ENCODE data around the gene LRP1.
A peak's percentile ranks its signal among the peaks of the same experiment; 100 is the strongest.
"Not testable (repeated sequence)": the region's sequence is repeated elsewhere in the genome, so short reads cannot be mapped to it uniquely, and the experiment has no call there.

Gene LRP1

GRCh38 chr12:57112492-57113294 is 15.6 kb upstream of the LRP1 start:
- DNase-seq, result no peak

GRCh38 chr12:57116580-57117281 is 11.6 kb upstream of the LRP1 start:
- DNase-seq, result no peak

DNA sequence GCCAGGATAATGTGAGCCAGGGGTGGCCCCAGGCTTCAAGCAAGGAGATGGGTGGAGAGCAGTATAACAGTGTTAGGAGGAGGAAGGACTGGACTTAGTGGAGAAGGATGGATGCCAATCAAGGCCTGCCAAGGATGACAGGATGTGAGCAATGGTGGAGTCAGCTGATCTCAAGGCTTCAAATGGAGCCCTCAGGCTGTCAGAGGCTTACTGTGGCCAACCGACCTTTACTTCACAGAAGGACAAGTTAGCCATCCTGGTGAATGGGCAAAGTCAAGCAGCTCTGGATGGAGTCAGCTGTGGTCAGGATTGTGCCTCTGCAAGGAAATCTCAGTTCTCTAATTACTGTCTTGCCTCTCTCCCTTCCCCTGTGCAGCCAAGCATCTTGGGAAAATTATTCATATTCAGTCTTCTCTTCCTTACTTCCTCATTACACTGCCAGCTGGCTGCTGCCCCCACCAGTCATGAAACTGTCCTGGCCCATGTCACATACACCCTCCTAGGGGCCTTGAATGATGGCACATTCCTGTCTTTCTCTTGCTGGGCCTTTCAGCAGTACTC is 9.5 kb upstream of the LRP1 start:
- no peak for DNase-seq

GRCh38 chr12:57119294-57120085 is 8.8 kb upstream of the LRP1 start:
- DNase-seq, result no peak

- not testable (repeated sequence) for DNase-seq
Measured at GRCh38 chr12:57120718-57121117, 7.6 kb upstream of the LRP1 start.

GRCh38 chr12:57123813-57124212 is 4.5 kb upstream of the LRP1 start:
- DNase-seq, result no peak

DNA sequence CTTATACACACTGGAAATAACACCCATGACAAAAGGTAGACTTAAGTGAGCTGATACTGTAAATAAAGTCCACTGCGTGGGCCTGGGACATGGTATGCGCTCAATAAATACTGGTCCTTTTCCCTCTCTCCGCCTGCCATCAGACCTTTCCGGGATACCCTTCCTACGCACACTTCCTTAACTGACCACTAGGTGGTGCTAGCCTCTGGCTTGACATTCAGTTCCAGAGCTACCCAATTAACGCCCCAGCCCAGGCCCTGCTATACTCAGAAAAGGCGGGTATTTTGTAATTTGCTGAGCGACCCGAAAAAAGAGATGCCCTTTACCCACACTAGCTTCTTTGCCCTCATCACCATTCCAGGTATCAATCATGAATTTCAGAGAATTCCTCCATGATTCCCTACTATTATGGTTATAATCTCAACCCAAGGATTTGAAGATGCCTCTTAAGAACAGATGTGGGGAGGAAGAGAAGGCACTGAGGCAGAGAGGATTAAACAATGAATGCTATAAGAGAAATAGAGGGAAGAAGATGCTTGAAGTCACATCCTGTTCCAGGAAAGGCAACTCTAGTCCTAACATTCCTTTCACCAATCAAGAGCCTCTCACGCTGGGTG is 3.9 kb upstream of the LRP1 start:
- peak; percentile 84 for DNase-seq

GRCh38 chr12:57126061-57126460 is 2.2 kb upstream of the LRP1 start:
- DNase-seq, result no peak

- no peak for DNase-seq
Measured at GRCh38 chr12:57126561-57126960, 1.7 kb upstream of the LRP1 start.

DNA sequence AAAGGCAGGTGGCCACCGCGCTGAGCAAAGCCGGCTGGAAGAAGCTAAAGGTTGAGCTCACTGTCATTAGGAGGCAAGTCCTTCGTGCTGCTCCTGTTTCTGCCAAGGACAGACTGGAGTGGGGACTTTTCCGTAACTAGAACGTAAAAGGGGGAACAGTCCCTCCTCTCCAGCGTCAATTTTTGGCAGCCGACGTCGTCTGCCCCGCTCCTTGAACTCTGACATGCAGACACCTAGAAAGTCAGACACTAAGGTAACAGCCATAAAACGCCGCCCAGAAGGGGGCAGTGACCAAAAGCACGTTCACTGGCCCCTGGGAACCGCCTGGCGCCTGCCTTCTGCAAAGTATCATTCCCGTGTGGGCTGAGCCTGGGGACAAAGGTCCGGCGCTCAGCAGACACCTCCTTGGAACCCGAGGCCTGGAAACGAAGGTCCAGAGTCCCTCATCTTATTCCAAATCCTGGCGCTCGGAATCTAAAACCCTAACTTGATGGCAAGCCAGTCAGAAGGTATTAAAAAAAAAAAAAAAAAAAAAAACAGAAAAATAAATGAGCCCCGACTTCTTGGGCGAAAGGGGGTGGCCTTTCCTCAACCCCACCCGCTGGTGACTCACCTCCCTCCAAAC is 1.1 kb upstream of the LRP1 start:
- peak; percentile 43 for DNase-seq

GRCh38 chr12:57128519-57129247 is 400 bp downstream of the LRP1 start:
- no peak for DNase-seq

DNA sequence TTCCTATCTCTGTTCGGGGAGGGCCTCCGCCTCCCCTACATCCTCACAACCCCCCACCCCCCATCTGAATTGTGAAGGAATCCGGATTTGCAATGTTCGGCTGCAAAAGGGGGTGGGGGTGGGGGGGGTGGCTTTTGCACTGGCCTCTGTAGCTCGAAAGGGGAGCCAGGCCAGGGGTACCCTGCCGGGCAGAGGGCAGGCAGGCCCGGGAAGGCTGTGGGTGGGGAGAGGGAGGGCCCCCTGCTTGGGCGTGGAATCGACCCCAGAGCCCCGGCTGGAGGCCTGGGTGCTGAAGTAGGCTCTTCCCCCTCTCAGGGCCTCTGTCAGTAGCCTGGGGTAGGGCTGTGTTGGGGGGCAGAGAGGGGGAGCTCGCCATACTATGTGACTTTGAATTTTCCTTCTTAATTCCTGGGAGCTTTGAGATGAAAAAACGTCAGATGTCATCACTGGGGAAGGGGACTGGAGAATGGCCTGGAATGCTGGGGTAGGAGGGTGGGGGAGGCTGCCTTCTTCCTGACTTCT is 1.1 kb downstream of the LRP1 start:
- DNase-seq, result no peak

DNA sequence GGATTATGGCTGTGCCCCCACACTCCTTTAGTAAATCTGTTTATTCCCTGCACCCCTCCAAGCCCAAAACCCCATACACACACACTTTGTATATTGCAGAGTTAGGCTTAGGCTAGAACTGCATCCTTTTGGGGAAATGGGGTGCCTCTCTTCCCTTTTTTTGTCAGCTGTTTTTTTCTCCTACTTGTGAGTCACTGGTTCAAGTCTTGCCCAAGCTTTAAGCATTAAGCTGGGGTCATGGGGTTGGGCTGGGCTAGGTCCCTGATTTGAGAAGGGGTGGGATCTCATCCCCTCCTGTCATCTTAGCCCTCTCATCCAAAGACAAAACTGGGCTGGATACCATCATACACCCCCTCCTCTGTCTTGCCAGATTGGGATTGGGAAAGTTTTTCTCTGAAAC is 1.6 kb downstream of the LRP1 start:
- DNase-seq, result no peak

DNA sequence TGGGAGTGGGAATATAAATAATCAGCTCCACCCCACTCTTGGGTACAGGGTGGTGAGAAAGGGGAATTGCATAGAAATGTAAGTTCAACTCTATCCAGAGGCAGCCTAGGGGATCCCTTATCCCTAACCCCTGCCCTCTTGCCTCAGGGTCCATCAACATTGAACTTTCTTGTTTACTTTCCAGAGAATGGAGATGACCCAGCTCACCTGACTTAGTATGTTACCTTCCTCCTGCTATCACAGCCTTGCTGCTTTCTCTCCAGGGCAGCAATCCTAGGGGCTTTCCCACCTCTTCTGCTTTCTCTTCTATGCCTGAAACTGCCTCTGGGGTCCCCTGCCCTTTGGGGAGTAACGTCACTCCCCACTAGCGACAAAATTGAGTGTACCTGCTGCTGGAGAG is 2.7 kb downstream of the LRP1 start:
- DNase-seq, result no peak

DNA sequence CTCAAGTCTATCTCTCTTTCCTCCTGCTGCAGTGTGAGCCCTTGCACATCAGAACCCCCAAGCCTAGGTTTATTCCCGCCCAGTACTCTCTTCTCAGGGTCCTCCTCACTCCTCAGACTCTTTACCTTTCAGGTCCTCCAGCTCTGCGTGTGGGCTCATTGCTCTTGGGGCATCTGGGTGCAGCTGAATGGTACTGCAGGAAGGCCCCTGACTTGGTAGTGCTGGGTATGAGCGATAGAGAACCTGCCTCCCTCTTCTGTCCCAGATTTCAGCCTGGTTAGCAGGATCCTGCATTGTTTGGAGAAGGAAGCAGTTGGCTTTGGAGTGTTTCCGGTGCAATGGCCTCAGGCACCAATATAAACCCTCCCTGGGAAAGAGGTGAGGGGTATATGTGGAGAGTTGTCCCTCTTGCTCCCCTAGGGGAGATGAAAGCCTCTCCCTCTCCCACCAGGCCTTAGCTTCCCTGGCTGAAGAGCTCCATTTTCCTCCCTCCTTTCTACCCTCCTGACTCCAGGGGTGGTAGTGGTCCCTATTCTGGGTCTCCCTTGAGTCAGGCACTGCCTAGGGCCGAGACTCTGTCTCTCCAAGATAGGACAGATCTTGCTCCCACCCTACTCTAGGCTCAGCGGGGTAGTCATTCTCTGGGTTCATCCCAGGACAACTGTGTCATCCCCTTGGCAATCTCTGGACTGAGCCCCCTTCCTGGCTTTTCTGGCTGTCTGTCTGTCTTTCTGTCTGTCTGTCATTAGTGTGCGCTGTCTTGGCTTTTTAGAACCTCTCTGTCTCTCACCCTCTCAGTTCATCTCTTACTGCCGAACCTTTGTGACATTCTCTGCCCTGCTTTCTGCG is 3.8 kb downstream of the LRP1 start:
- DNase-seq, result no peak

DNA sequence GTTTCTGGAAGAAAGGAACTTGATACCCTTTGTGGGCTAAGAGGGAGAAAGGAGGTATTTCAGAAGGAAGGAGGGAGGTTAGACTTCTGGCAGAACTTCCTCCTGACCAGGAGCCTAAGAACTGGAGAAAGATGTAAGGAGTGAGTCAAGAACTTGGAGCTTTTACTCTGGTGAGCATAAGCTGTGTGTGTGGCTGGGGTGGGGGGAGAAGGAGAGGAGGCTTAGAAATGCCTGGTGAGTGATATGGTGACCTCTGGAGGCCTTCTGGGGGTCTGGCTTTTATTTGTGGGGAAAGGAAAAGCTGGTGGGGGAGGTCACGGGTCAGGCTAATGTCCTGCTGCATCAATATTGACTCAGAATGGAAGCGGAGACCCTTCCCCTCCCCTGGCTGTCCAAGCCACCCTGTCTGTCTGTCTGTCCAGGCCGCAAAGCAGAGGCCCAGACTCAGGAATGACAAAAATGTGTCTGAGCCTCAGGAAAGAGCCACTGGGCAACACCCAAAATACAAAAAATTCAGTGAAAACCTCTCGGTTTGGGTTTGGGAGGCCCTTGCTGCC is 4.8 kb downstream of the LRP1 start:
- DNase-seq, result no peak

DNA sequence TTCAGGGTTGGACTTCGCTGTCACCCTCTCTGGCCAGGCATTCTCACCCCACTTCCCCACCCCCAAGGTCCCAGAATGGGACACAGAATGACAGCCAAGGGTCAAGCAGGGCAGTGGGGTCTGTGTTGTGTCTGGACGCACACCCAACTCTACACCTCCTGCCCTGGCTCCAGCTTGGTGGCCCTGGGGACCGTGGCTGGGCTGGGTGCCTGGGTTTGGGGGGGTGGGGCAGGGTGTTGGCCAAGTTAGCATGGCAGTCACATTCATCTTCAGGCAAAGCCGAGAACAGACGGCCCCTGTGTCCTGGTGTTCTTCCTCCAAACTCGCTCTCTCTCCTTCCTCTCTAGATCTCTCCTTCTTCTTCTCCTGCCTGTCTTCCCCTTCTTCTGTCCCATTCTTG is 5.6 kb downstream of the LRP1 start:
- no peak for DNase-seq

DNA sequence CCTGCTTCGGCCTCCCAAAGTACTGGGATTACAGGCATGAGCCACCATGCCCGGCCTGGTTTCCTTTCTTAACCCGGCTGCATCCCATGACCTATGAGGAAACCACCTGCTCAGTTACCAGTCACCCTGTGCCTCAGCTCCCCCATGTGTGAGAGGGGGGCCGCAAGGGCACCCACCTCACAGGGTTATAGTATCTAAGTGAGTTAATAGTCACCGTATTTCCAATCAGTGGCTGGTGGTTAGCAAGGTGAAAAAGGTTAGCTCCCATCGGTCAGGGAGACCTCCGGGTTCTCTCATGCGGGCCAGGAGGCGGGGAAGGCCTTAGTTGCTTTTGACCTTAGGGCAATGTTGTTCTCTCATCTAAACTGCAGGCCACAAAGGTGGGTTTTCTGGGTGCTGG is 6.7 kb downstream of the LRP1 start:
- DNase-seq, result no peak

DNA sequence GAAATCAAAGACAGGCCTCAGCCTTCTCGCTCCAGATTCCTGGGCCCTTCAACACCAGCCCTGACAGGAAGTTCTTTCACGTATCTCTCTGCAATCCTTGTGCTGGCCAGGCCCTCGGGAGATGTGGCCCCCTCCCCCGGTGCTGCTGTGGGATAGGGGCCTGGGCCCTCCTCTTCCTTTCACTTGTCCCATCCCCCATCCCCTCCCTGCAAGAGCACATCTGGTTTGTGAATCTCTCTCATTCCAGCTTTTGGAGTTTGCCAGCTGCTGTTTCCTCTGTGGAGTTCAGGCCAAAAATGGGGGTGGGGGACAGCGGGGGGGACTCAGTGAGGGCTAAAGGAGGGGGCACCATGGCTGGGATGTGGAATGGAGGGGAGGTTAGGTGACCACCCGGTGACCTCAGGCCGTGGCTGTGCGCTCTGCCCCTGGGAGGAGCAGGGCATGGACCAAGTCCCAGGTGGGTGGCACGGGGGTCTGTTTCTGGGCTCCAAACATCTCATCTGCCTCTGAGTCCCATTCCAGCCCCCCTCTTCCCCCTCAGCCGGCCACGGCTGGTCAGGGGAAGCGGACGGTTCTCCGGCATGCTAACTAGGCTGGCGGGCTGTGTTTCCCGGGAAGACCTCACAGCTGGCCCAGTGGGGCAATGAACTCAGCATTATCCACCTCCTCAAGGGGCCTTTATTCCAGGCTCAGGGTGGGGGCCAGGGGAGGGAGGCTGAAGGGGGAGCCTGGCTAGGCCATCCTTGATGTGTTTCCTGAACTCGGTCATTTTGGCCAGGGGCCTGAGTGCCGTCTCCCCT is 7.4 kb downstream of the LRP1 start:
- DNase-seq, result no peak

Measured in CD4-positive, alpha-beta T cell treated with Interleukin-12 subunit alpha and Interleukin-12 subunit beta, for 1 hour (primary cell).